Measurements from ENCODE around the gene OR6Y1.

- TF ChIP-seq CTCF (IDR thresholded peaks at IDR 0.05; ENCODE audit: extremely low read depth in 1 of 2, insufficient read depth in 1 of 2, low read depth in 1 of 2, low read length in 2 of 2): no peak
- no peak for TF ChIP-seq POLR2A (IDR thresholded peaks at IDR 0.05; ENCODE audit: low read depth, low read length)
- no peak for TF ChIP-seq EZH2 (IDR thresholded peaks at IDR 0.05; ENCODE audit: borderline replicate concordance, low read depth, low read length, severe bottlenecking)
- TF ChIP-seq GATA2 (IDR thresholded peaks at IDR 0.05; ENCODE audit: insufficient read depth, insufficient read length, low read depth, low read length): no peak
- TF ChIP-seq MYC (IDR thresholded peaks at IDR 0.05; ENCODE audit: low read depth, low read length): no peak
- TF ChIP-seq MAX (IDR thresholded peaks at IDR 0.05; ENCODE audit: insufficient read depth, insufficient read length): no peak
- TF ChIP-seq POLR2AphosphoS5 (IDR thresholded peaks at IDR 0.05; ENCODE audit: insufficient read depth, low read depth, low read length): no peak
- no peak for TF ChIP-seq JUN (IDR thresholded peaks at IDR 0.05; ENCODE audit: borderline replicate concordance, insufficient read depth, insufficient read length, low read depth)
Measured at GRCh38 chr1:158583962-158584361, 29.8 kb upstream of the OR6Y1 start.
